Neural progenitor cell (in vitro differentiated cells): ENCODE data around the gene ADCY3. TPM values are rescaled to one million over a fixed set of nuclear protein-coding genes. Genes with fewer than 3 reads are reported as not detected.
A peak's percentile ranks its signal among the peaks of the same experiment; 100 is the strongest.

ENCODE experiments used
- DNase-seq: peaks from one replicate; pipeline ENCODE4 v3.0.0-alpha.2; 2016; ENCODE audit warnings: low spot score
- H2AFZ ChIP-seq: fragments of 200-600 bp; sonication (generic); replicated peaks from 2 replicates; pipeline ENCODE4 v1.6.1; 2016; ENCODE audit warnings: antibody characterized with exemption
- H3F3A ChIP-seq: fragments of 200-600 bp; sonication (generic); 2 replicates; pipeline ENCODE4 v1.6.1; 2016; ENCODE audit warnings: antibody characterized with exemption, low read depth
- H3K27ac ChIP-seq: fragments of 200-600 bp; sonication (generic); 2 replicates; pipeline ENCODE4 v1.5.1; 2016; ENCODE audit warnings: mild to moderate bottlenecking
- H3K27me3 ChIP-seq: fragments of 200-600 bp; sonication (generic); 2 replicates; pipeline ENCODE4 v1.6.1; 2016; ENCODE audit warnings: mild to moderate bottlenecking, moderate library complexity
- H3K36me3 ChIP-seq: fragments of 200-600 bp; sonication (generic); 2 replicates; pipeline ENCODE4 v1.5.1; 2016
- H3K4me1 ChIP-seq: fragments of 200-600 bp; sonication (generic); 2 replicates; pipeline ENCODE4 v1.6.1; 2016; ENCODE audit warnings: mixed run types
- H3K4me2 ChIP-seq: fragments of 200-600 bp; sonication (generic); 2 replicates; pipeline ENCODE4 v1.6.1; 2016
- H3K4me3 ChIP-seq: fragments of 200-600 bp; sonication (generic); 2 replicates; pipeline ENCODE4 v1.5.1; 2016
- H3K79me2 ChIP-seq: fragments of 200-600 bp; sonication (generic); 2 replicates; pipeline ENCODE4 v1.6.1; 2016; ENCODE audit warnings: low read depth
- H3K9ac ChIP-seq: fragments of 200-600 bp; sonication (generic); 2 replicates; pipeline ENCODE4 v1.6.1; 2016
- H3K9me3 ChIP-seq: fragments of 200-600 bp; sonication (generic); 2 replicates; pipeline ENCODE4 v1.5.1; 2016; ENCODE audit warnings: low read depth
- H4K20me1 ChIP-seq: fragments of 200-600 bp; sonication (generic); 2 replicates; pipeline ENCODE4 v1.6.1; 2016; ENCODE audit warnings: low read depth
- H3K27ac Mint-ChIP-seq: 3 replicates; pipeline ENCODE4 v1.8.0; 2021; ENCODE audit warnings: mixed read lengths
- H3K27me3 Mint-ChIP-seq: 2 replicates; pipeline ENCODE4 v1.8.0; 2022; ENCODE audit warnings: low read depth, mild to moderate bottlenecking, inconsistent platforms, moderate library complexity, mixed read lengths; ENCODE audit not compliant: insufficient read depth
- H3K36me3 Mint-ChIP-seq: 3 replicates; pipeline ENCODE4 v1.8.0; 2021; ENCODE audit warnings: mixed read lengths
- H3K4me1 Mint-ChIP-seq: 3 replicates; pipeline ENCODE4 v1.8.0; 2021; ENCODE audit warnings: mixed read lengths
- H3K4me3 Mint-ChIP-seq: 3 replicates; pipeline ENCODE4 v1.8.0; 2021; ENCODE audit warnings: mild to moderate bottlenecking, moderate library complexity, mixed read lengths
- H3K9me3 Mint-ChIP-seq: 3 replicates; pipeline ENCODE4 v1.8.0; 2020; ENCODE audit warnings: mixed read lengths
- CTCF ChIP-seq: fragments of 200-600 bp; sonication (generic); IDR thresholded peaks from 2 replicates; pipeline ENCODE4 v1.5.1; 2017; ENCODE audit warnings: antibody characterized with exemption, mild to moderate bottlenecking
- EZH2 ChIP-seq: fragments of 200-600 bp; sonication (generic); IDR thresholded peaks from 2 replicates; pipeline ENCODE4 v1.6.1; 2017; ENCODE audit warnings: antibody characterized with exemption, mild to moderate bottlenecking, moderate library complexity
- EZH2phosphoT487 ChIP-seq: fragments of 200-600 bp; sonication (generic); IDR thresholded peaks from 2 replicates; pipeline ENCODE4 v1.6.1; 2017; ENCODE audit warnings: antibody characterized with exemption
- total RNA-seq: library from RNA; depleted of rRNA; stranded (reverse); fragments of >200 nt; gene quantifications from 2 replicates; pipeline ENCODE4 v1.2.3, GENCODE V29; 2015; ENCODE audit warnings: low replicate concordance

The ADCY3 gene
- total RNA-seq, 1 donor from 2014 or later: 25.3 TPM

- Histone ChIP-seq H3K27me3 (no peaks in the 10 kb centered on the region), H3F3A (peaks cover 15% of the 10 kb centered on the region), H2AFZ (no peak overlapping the region), H3K79me2 (no peaks in the 10 kb centered on the region), H3K4me1 (peaks cover 15% of the 10 kb centered on the region), H3K9me3 (no peaks in the 10 kb centered on the region), H4K20me1 (no peaks in the 10 kb centered on the region), H3K36me3 (no peaks in the 10 kb centered on the region), H3K9ac (no peak overlapping the region), H3K4me3 (no peak overlapping the region), H3K27ac (no peak overlapping the region), H3K4me2 (no peak overlapping the region)
- H3K36me3 Mint-ChIP-seq: peaks cover 13% of the 10 kb centered on the region
- no peak for DNase-seq
- H3K9me3 Mint-ChIP-seq: no peaks in the 10 kb centered on the region
- TF ChIP-seq EZH2 (no peak), CTCF (no peak), EZH2phosphoT487 (no peak)
- peaks cover 25% of the 10 kb centered on the region for H3K4me1 Mint-ChIP-seq
- H3K4me3 Mint-ChIP-seq: no peak overlapping the region
- no peaks in the 10 kb centered on the region for H3K27me3 Mint-ChIP-seq
- H3K27ac Mint-ChIP-seq: no peak overlapping the region
These were observed 47.5 kb downstream of the ADCY3 start for GRCh38 chr2:24872344-24873115.

- Mint-ChIP-seq H3K27me3 (no peaks in the 10 kb centered on the region), H3K36me3 (peaks cover 11% of the 10 kb centered on the region)
These were observed 48.1 kb downstream of the ADCY3 start for GRCh38 chr2:24871852-24872333.

GRCh38 chr2:24870891-24871705 lies 48.9 kb downstream of the ADCY3 start:
- H3K27me3 ChIP-seq: no peaks in the 10 kb centered on the region
- peaks cover 15% of the 10 kb centered on the region for H3F3A ChIP-seq
- no peaks in the 10 kb centered on the region for H3K9me3 Mint-ChIP-seq
- no peak overlapping the region for H3K9ac ChIP-seq
- H3K27ac ChIP-seq: peak overlapping the region; percentile 82
- peaks cover 14% of the 10 kb centered on the region for H3K36me3 Mint-ChIP-seq
- H3K36me3 ChIP-seq: no peaks in the 10 kb centered on the region
- H3K4me2 ChIP-seq: peak overlapping the region; percentile 47
- peaks cover 19% of the 10 kb centered on the region for H3K4me1 Mint-ChIP-seq
- peak; percentile 67 for DNase-seq
- H3K4me3 Mint-ChIP-seq: no peak overlapping the region
- no peak overlapping the region for H2AFZ ChIP-seq
- no peaks in the 10 kb centered on the region for H3K9me3 ChIP-seq
- H3K27ac Mint-ChIP-seq: peak overlapping the region; percentile 86
- H3K4me1 ChIP-seq: peaks cover 15% of the 10 kb centered on the region
- H3K27me3 Mint-ChIP-seq: no peaks in the 10 kb centered on the region
- no peak for TF ChIP-seq EZH2
- H3K79me2 ChIP-seq: no peaks in the 10 kb centered on the region
- H3K4me3 ChIP-seq: no peak overlapping the region
- no peaks in the 10 kb centered on the region for H4K20me1 ChIP-seq

More at GRCh38 chr2:24871852-24872333, 48.1 kb downstream of the ADCY3 start:
- no peaks in the 10 kb centered on the region for H3K9me3 ChIP-seq
- no peak overlapping the region for H3K27ac ChIP-seq
- Mint-ChIP-seq H3K27ac (peak overlapping the region; percentile 86), H3K4me1 (peaks cover 19% of the 10 kb centered on the region), H3K4me3 (no peak overlapping the region), H3K9me3 (no peaks in the 10 kb centered on the region)
- H2AFZ ChIP-seq: no peak overlapping the region
- H3F3A ChIP-seq: peaks cover 15% of the 10 kb centered on the region
- no peaks in the 10 kb centered on the region for H3K36me3 ChIP-seq
- H4K20me1 ChIP-seq: no peaks in the 10 kb centered on the region
- TF ChIP-seq CTCF: no peak
- TF ChIP-seq EZH2: no peak
- TF ChIP-seq EZH2phosphoT487: no peak
- no peaks in the 10 kb centered on the region for H3K27me3 ChIP-seq
- no peak for DNase-seq
- H3K79me2 ChIP-seq: no peaks in the 10 kb centered on the region
- H3K9ac ChIP-seq: no peak overlapping the region
- H3K4me1 ChIP-seq: peaks cover 15% of the 10 kb centered on the region
- H3K4me2 ChIP-seq: no peak overlapping the region
- H3K4me3 ChIP-seq: no peak overlapping the region
